GM23338 (cell line): ENCODE data around the gene CCNF. TPM values are rescaled to one million over a fixed set of nuclear protein-coding genes. Genes with fewer than 3 reads are reported as not detected.
"Not testable (repeated sequence)": the region's sequence is repeated elsewhere in the genome, so short reads cannot be mapped to it uniquely, and the experiment has no call there.

ENCODE experiments used
- ATAC-seq: fragments of 200-7000 bp; cut with Tn5 transposase; 3 replicates; pipeline ENCODE4 v1.9.1; 2020
- DNase-seq: peaks from one replicate; pipeline ENCODE4 v3.0.0-alpha.2; 2015; ENCODE audit warnings: low spot score
- H2AFZ ChIP-seq: fragments of 200-600 bp; sonication (generic); 2 replicates; pipeline ENCODE4 v1.8.0; 2016; ENCODE audit warnings: antibody characterized with exemption, mild to moderate bottlenecking, moderate library complexity
- H3F3A ChIP-seq: fragments of 200-600 bp; sonication (generic); replicated peaks from 2 replicates; pipeline ENCODE4 v1.8.0; 2017; ENCODE audit warnings: antibody characterized with exemption, mixed run types, low read depth
- H3K27ac ChIP-seq: fragments of 200-600 bp; sonication (generic); 2 replicates; pipeline ENCODE4 v1.6.1; 2016; ENCODE audit warnings: low read depth
- H3K27me3 ChIP-seq: fragments of 200-600 bp; sonication (generic); 2 replicates; pipeline ENCODE4 v1.8.0; 2016; ENCODE audit warnings: mild to moderate bottlenecking, mixed run types, moderate library complexity; ENCODE audit not compliant: insufficient read depth
- H3K36me3 ChIP-seq: fragments of 200-600 bp; sonication (generic); 2 replicates; pipeline ENCODE4 v1.8.0; 2016; ENCODE audit warnings: mild to moderate bottlenecking; ENCODE audit not compliant: insufficient read depth
- H3K4me1 ChIP-seq: fragments of 200-600 bp; sonication (generic); 2 replicates; pipeline ENCODE4 v1.8.0; 2016; ENCODE audit warnings: mild to moderate bottlenecking, moderate library complexity; ENCODE audit not compliant: insufficient read depth
- H3K4me2 ChIP-seq: fragments of 200-600 bp; sonication (generic); 2 replicates; pipeline ENCODE4 v1.7.1; 2017; ENCODE audit warnings: mixed run types
- H3K4me3 ChIP-seq: fragments of 200-600 bp; sonication (generic); 2 replicates; pipeline ENCODE4 v1.6.1; 2016; ENCODE audit warnings: mixed run types
- H3K79me2 ChIP-seq: fragments of 200-600 bp; sonication (generic); replicated peaks from 2 replicates; pipeline ENCODE4 v1.8.0; 2017; ENCODE audit warnings: mild to moderate bottlenecking; ENCODE audit not compliant: insufficient read depth
- H3K9me2 ChIP-seq: fragments of 200-600 bp; sonication (generic); 2 replicates; pipeline ENCODE4 v1.8.0; 2017; ENCODE audit not compliant: insufficient read depth
- H4K20me1 ChIP-seq: fragments of 200-600 bp; sonication (generic); replicated peaks from 2 replicates; pipeline ENCODE4 v1.8.0; 2017; ENCODE audit warnings: mild to moderate bottlenecking; ENCODE audit not compliant: insufficient read depth
- H3K27ac Mint-ChIP-seq: 2 replicates; pipeline ENCODE4 v1.8.0; 2020; ENCODE audit warnings: inconsistent platforms, mild to moderate bottlenecking, moderate library complexity, mixed read lengths
- H3K27me3 Mint-ChIP-seq: 3 replicates; pipeline ENCODE4 v1.8.0; 2022; ENCODE audit warnings: low read depth, mild to moderate bottlenecking, moderate library complexity, mixed read lengths, inconsistent platforms; ENCODE audit not compliant: insufficient read depth, poor library complexity
- H3K36me3 Mint-ChIP-seq: 3 replicates; pipeline ENCODE4 v1.8.0; 2021; ENCODE audit warnings: low read depth, mild to moderate bottlenecking, inconsistent platforms, moderate library complexity, mixed read lengths
- H3K4me1 Mint-ChIP-seq: 3 replicates; pipeline ENCODE4 v1.8.0; 2020; ENCODE audit warnings: mild to moderate bottlenecking, inconsistent platforms, mixed read lengths
- H3K4me3 Mint-ChIP-seq: 3 replicates; pipeline ENCODE4 v1.8.0; 2021; ENCODE audit warnings: moderate library complexity, mild to moderate bottlenecking, inconsistent platforms, mixed read lengths
- H3K9me3 Mint-ChIP-seq: 3 replicates; pipeline ENCODE4 v1.8.0; 2020; ENCODE audit warnings: moderate library complexity, mild to moderate bottlenecking, inconsistent platforms, mixed read lengths
- CREB1 ChIP-seq: fragments of 250-450 bp; sonication (Bioruptor Pico); IDR thresholded peaks from 2 replicates; pipeline ENCODE4 v1.5.0; 2020; ENCODE audit warnings: low read depth, mild to moderate bottlenecking, moderate library complexity
- CTCF ChIP-seq, 2 experiments: fragments of 200-600 bp in 1 of 2; sonication (generic) in 1 of 2; conservative IDR thresholded peaks; 2 replicates each; pipeline versions ENCODE4 v1.5.1 to v1.6.1; 2016 to 2017; ENCODE audit warnings: antibody characterized with exemption in 2 of 2, low read depth in 2 of 2, mild to moderate bottlenecking in 2 of 2, moderate library complexity in 1 of 2
- ETS1 ChIP-seq: IDR thresholded peaks from 2 replicates; pipeline ENCODE4 v1.6.1; 2016; ENCODE audit warnings: antibody characterized with exemption
- JUNB ChIP-seq: IDR thresholded peaks from one replicate; pipeline ENCODE4 v1.6.1; 2016; ENCODE audit warnings: antibody characterized with exemption; ENCODE audit not compliant: unreplicated experiment
- NANOG ChIP-seq: IDR thresholded peaks from 2 replicates; pipeline ENCODE4 v1.6.1; 2016; ENCODE audit warnings: antibody characterized with exemption, borderline replicate concordance
- POLR2AphosphoS5 ChIP-seq: IDR thresholded peaks from 2 replicates; pipeline ENCODE4 v1.6.1; 2016; ENCODE audit warnings: antibody characterized with exemption, low read depth
- REST ChIP-seq: IDR thresholded peaks from one replicate; pipeline ENCODE4 v1.6.1; 2018; ENCODE audit warnings: antibody characterized with exemption; ENCODE audit not compliant: unreplicated experiment
- ZNF114 ChIP-seq: fragments of 250-450 bp; sonication (Bioruptor Pico); IDR thresholded peaks from 2 replicates; pipeline ENCODE4 v1.5.0; 2020; ENCODE audit warnings: mild to moderate bottlenecking, moderate library complexity
- ZNF331 ChIP-seq: fragments of 250-450 bp; sonication (Bioruptor Pico); IDR thresholded peaks from 2 replicates; pipeline ENCODE4 v1.5.0; 2020; ENCODE audit warnings: low read depth, mild to moderate bottlenecking, moderate library complexity
- ZNF462 ChIP-seq: fragments of 250-450 bp; sonication (Bioruptor Pico); IDR thresholded peaks from 2 replicates; pipeline ENCODE4 v1.5.0; 2020; ENCODE audit warnings: mild to moderate bottlenecking, moderate library complexity
- polyA plus RNA-seq: library from polyadenylated mRNA; unstranded; fragments of >200 nt; fragmentation: Nextera tagmentation; extraction: Ambion mirVana; gene quantifications from 2 replicates; pipeline ENCODE4 v1.2.1, GENCODE V29; 2016
- total RNA-seq: library from RNA; depleted of rRNA; stranded (reverse); fragments of >200 nt; shearing (Covaris generic); gene quantifications from 2 replicates; pipeline ENCODE4 v1.2.3, GENCODE V29; 2014

CCNF gene
- total and polyA plus RNA-seq, 2 experiments from 2014 or later, result 21.2 to 54.2 TPM

- H3F3A ChIP-seq, H3K4me2 ChIP-seq, H3K4me1 ChIP-seq, H3K4me3 ChIP-seq, H3K27ac ChIP-seq, H2AFZ ChIP-seq, H3K4me1 Mint-ChIP-seq, H3K9me3 Mint-ChIP-seq, DNase-seq, H3K9me2 ChIP-seq, H3K27ac Mint-ChIP-seq, H3K27me3 ChIP-seq, H3K4me3 Mint-ChIP-seq, ATAC-seq: not testable (repeated sequence)
- H4K20me1 ChIP-seq, result peaks cover 21% of the 10 kb centered on the region
- H3K36me3 ChIP-seq, result peaks cover 29% of the 10 kb centered on the region
- H3K27me3 Mint-ChIP-seq, result peaks cover 12% of the 10 kb centered on the region
- H3K36me3 Mint-ChIP-seq, result peaks cover 91% of the 10 kb centered on the region
- peaks cover 20% of the 10 kb centered on the region for H3K79me2 ChIP-seq
These were observed 6.0 kb downstream of the CCNF start for GRCh38 chr16:2435236-2435635.

- Mint-ChIP-seq H3K36me3 (peaks cover 90% of the 10 kb centered on the region), H3K9me3 (no peaks in the 10 kb centered on the region), H3K27ac (no peak overlapping the region), H3K4me3 (no peak overlapping the region), H3K27me3 (peaks cover 8% of the 10 kb centered on the region), H3K4me1 (no peaks in the 10 kb centered on the region)
- Histone ChIP-seq H3K79me2 (peaks cover 11% of the 10 kb centered on the region; the same call in 1 of the 2 replicates), H3K9me2 (no peaks in the 10 kb centered on the region), H3K27ac (no peak overlapping the region), H2AFZ (no peak overlapping the region), H4K20me1 (peaks cover 13% of the 10 kb centered on the region), H3K36me3 (peaks cover 27% of the 10 kb centered on the region), H3K4me2 (no peak overlapping the region), H3K4me1 (0 out of 2 replicates have a peak, but pooled peaks cover under 1% of the 10 kb centered on the region), H3F3A (0 out of 2 replicates have a peak, but pooled peaks cover 5% of the 10 kb centered on the region), H3K4me3 (no peak overlapping the region), H3K27me3 (no peaks in the 10 kb centered on the region)
- DNase-seq (no peak), ATAC-seq (no peak)
- TF ChIP-seq ZNF462 (CRISPR knock-in tag) (no peak), POLR2AphosphoS5 (no peak), ZNF331 (no peak), JUNB (no peak), CTCF (conservative IDR thresholded peaks at IDR 0.05; ENCODE audit: low read depth in 2 of 2) (no peak), ZNF114 (CRISPR knock-in tag) (no peak), NANOG (no peak), REST (no peak), ETS1 (no peak), CREB1 (CRISPR knock-in tag) (no peak)
These were observed 6.9 kb downstream of the CCNF start for GRCh38 chr16:2436110-2436509.
